HepG2 (cell line): ENCODE measurements around the gene SEPHS2. TPM values are rescaled to one million over a fixed set of nuclear protein-coding genes. Genes with fewer than 3 reads are reported as not detected.

ENCODE experiments used
- HNRNPH1 ChIP-seq: fragments of 200-400 bp; formaldehyde crosslinking; optimal IDR thresholded peaks from 2 replicates; pipeline ENCODE3; 2017; ENCODE audit warnings: mild to moderate bottlenecking, low read depth, low read length
- KAT8 ChIP-seq: IDR thresholded peaks from 2 replicates; pipeline ENCODE4 v1.6.1; 2016; ENCODE audit warnings: missing genetic modification reagents, missing compliant biosample characterization
- THAP9 ChIP-seq: sonication (generic); formaldehyde crosslinking; IDR thresholded peaks from 2 replicates; pipeline ENCODE4; 2020; ENCODE audit warnings: missing genetic modification reagents, mild to moderate bottlenecking, borderline replicate concordance
- ZBTB40 ChIP-seq, 2 experiments: fragments of 450-650 bp in 1 of 2; sonication (generic) in 1 of 2; formaldehyde crosslinking in 1 of 2; IDR thresholded peaks; 2 replicates each; pipeline versions ENCODE4 v1.6.1 to v1.8.0; 2016 to 2022; ENCODE audit warnings: antibody characterized with exemption in 1 of 2, mild to moderate bottlenecking in 1 of 2, missing genetic modification reagents in 1 of 2
- ZNF761 ChIP-seq: sonication (generic); formaldehyde crosslinking; conservative IDR thresholded peaks from 2 replicates; pipeline ENCODE4 v1.4.0; 2020; ENCODE audit warnings: mild to moderate bottlenecking, missing genetic modification reagents
- ZNF780A ChIP-seq: sonication (generic); formaldehyde crosslinking; IDR thresholded peaks from 2 replicates; pipeline ENCODE4 v1.8.0; 2022; ENCODE audit warnings: mild to moderate bottlenecking, missing genetic modification reagents, moderate library complexity
- polyA plus RNA-seq, 8 experiments: library from polyadenylated mRNA; depleted of rRNA in 3 of 8; stranded (reverse) in 7 of 8; unstranded in 1 of 8; fragments of >200 nt; fragmentation: Illumina TruSeq in 4 of 8; extraction: Trizol in 4 of 8; gene quantifications; 2 replicates each; pipeline versions ENCODE4 v1.2.1 to v1.2.3, GENCODE V29; 2011 to 2016; ENCODE audit warnings: low read depth in 4 of 8, missing spikeins in 1 of 8, mixed read lengths in 1 of 8; ENCODE audit not compliant: insufficient read depth in 1 of 8
- total RNA-seq, 5 experiments: library from RNA; depleted of rRNA; stranded (reverse); fragments of >200 nt; fragmentation: Illumina TruSeq; extraction: Trizol; gene quantifications; 2 replicates each; pipeline ENCODE4 v1.2.3, GENCODE V29; 2016; ENCODE audit warnings: low read depth in 1 of 5
- TF ChIP-seq, protein P1 (sequence below), 2 experiments: fragments of 450-650 bp in 1 of 2; sonication (generic) in 1 of 2; formaldehyde crosslinking; IDR thresholded peaks; 2 replicates each; pipeline versions ENCODE4 v1.5.0 to v1.8.0; 2020 to 2022; ENCODE audit warnings: mild to moderate bottlenecking in 1 of 2, missing genetic modification reagents in 1 of 2
- TF ChIP-seq, protein P2 (sequence below): sonication (generic); formaldehyde crosslinking; IDR thresholded peaks from 2 replicates; pipeline ENCODE4 v1.4.0; 2020; ENCODE audit warnings: mild to moderate bottlenecking, missing genetic modification reagents, borderline replicate concordance

SEPHS2 gene
- total and polyA plus RNA-seq, 2 of the 13 experiments (the other 11 are each of a cell fraction or from before 2014, with no cell fraction given) = 20.7 to 127 TPM

- TF ChIP-seq ZBTB40 (IDR thresholded peaks at IDR 0.05) (no peak), ZBTB40 (CRISPR knock-in tag; IDR thresholded peaks at IDR 0.05) (no peak), HNRNPH1 (no peak), ZNF761 (peak; percentile 69), THAP9 (CRISPR knock-in tag) (no peak), KAT8 (CRISPR knock-in tag) (peak; percentile 93), ZNF780A (CRISPR knock-in tag) (0 out of 2 replicates have a peak, but pooled peaks have one; percentile 36)
- TF ChIP-seq, protein P1, sequence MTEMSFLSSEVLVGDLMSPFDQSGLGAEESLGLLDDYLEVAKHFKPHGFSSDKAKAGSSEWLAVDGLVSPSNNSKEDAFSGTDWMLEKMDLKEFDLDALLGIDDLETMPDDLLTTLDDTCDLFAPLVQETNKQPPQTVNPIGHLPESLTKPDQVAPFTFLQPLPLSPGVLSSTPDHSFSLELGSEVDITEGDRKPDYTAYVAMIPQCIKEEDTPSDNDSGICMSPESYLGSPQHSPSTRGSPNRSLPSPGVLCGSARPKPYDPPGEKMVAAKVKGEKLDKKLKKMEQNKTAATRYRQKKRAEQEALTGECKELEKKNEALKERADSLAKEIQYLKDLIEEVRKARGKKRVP (CRISPR knock-in tag; IDR thresholded peaks at IDR 0.05) = peak in 1 of 2 experiments; percentile 27; a peak in 1 of 4 replicates
- TF ChIP-seq, protein P2, sequence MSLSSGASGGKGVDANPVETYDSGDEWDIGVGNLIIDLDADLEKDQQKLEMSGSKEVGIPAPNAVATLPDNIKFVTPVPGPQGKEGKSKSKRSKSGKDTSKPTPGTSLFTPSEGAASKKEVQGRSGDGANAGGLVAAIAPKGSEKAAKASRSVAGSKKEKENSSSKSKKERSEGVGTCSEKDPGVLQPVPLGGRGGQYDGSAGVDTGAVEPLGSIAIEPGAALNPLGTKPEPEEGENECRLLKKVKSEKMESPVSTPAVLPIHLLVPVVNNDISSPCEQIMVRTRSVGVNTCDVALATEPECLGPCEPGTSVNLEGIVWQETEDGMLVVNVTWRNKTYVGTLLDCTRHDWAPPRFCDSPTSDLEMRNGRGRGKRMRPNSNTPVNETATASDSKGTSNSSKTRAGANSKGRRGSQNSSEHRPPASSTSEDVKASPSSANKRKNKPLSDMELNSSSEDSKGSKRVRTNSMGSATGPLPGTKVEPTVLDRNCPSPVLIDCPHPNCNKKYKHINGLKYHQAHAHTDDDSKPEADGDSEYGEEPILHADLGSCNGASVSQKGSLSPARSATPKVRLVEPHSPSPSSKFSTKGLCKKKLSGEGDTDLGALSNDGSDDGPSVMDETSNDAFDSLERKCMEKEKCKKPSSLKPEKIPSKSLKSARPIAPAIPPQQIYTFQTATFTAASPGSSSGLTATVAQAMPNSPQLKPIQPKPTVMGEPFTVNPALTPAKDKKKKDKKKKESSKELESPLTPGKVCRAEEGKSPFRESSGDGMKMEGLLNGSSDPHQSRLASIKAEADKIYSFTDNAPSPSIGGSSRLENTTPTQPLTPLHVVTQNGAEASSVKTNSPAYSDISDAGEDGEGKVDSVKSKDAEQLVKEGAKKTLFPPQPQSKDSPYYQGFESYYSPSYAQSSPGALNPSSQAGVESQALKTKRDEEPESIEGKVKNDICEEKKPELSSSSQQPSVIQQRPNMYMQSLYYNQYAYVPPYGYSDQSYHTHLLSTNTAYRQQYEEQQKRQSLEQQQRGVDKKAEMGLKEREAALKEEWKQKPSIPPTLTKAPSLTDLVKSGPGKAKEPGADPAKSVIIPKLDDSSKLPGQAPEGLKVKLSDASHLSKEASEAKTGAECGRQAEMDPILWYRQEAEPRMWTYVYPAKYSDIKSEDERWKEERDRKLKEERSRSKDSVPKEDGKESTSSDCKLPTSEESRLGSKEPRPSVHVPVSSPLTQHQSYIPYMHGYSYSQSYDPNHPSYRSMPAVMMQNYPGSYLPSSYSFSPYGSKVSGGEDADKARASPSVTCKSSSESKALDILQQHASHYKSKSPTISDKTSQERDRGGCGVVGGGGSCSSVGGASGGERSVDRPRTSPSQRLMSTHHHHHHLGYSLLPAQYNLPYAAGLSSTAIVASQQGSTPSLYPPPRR (CRISPR knock-in tag) = no peak
These were observed 50.3 kb downstream of the SEPHS2 start, which contains the start of gene ZNF48 (continued) for GRCh38 chr16:30395155-30395991.
